ENCODE data around the gene IPO4. TPM values are rescaled to one million over a fixed set of nuclear protein-coding genes. Genes with fewer than 3 reads are reported as not detected.
A peak's percentile ranks its signal among the peaks of the same experiment; 100 is the strongest.

IPO4 gene
- total RNA-seq, 2 donors from 2014 or later = 42.6 to 44.5 TPM

- H3K9me3 ChIP-seq = no peaks in the 10 kb centered on the region
- peak overlapping the region; percentile 68 to 92 for H3K4me3 ChIP-seq
- H3K27ac ChIP-seq = peak overlapping the region; percentile 92 to 94
- peaks cover 3 to 18% of the 10 kb centered on the region in 2 donors for H3K36me3 ChIP-seq
- intact Hi-C loops (cut with DNase I) = no loop called here
- H3K4me1 ChIP-seq (replicated peaks) = peaks cover 11% of the 10 kb centered on the region
- no peak for DNase-seq (ENCODE audit: low spot score)
- no peaks in the 10 kb centered on the region for H3K27me3 ChIP-seq (replicated peaks; ENCODE audit: insufficient read depth)
- 3% methylated on average over 29 of the region's 29 CpGs for WGBS
- TF ChIP-seq POLR2AphosphoS5 (IDR thresholded peaks at IDR 0.05) (no peak), POLR2A (IDR thresholded peaks at IDR 0.05) (no peak)
- TF ChIP-seq, protein P1, sequence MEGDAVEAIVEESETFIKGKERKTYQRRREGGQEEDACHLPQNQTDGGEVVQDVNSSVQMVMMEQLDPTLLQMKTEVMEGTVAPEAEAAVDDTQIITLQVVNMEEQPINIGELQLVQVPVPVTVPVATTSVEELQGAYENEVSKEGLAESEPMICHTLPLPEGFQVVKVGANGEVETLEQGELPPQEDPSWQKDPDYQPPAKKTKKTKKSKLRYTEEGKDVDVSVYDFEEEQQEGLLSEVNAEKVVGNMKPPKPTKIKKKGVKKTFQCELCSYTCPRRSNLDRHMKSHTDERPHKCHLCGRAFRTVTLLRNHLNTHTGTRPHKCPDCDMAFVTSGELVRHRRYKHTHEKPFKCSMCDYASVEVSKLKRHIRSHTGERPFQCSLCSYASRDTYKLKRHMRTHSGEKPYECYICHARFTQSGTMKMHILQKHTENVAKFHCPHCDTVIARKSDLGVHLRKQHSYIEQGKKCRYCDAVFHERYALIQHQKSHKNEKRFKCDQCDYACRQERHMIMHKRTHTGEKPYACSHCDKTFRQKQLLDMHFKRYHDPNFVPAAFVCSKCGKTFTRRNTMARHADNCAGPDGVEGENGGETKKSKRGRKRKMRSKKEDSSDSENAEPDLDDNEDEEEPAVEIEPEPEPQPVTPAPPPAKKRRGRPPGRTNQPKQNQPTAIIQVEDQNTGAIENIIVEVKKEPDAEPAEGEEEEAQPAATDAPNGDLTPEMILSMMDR (IDR thresholded peaks at IDR 0.05) = no peak
These were observed 40.7 kb downstream of the IPO4 start for GRCh38 chr14:24147761-24148428.

DNA sequence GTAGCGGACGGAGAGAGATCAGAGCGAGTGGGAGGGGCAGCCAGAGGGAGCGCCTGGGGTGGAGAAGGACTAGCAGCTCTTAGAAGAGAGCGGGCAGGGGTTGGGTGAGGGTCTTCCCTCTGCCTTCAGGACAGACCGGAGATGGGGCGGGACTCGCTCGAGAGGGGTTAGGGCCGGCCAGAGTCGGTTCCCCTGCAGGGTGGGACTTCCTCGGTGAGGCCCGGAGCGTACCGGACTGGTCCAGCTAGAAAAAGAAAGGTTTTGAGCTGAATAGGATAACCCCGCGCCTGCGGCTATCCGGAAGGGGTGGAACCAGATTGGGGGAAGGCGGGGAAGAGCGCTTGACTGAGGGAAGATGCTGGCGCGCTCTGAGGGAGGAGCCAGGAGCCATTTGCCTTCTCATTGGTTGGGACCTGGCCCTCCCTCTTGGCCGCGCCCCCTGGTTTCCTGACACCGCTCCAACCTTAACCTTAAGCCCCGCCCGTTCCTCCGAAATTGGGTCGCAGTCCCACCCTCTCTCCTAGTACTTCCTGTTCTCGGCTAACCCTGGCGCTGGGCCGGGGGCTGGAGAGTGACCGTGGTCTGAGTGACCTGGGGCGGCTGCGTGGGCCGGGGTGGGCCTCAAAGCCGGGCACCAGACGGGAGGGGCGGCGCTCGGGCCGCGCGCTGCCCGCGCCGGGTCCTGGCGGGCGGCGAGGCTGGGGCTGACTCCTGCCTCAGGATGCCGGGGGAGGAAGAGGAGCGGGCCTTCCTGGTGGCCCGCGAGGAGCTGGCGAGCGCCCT is 41.4 kb downstream of the IPO4 start, which contains the start of gene RNF31:
TSS of gene RNF31 (plus strand) at position 521 of the 783 bp plus-strand sequence. CDS start at position 722, 201 bp downstream.
- Histone ChIP-seq H3K27ac (peak within 1 kb of the TSS; percentile 92 to 94), H3K36me3 (peaks cover 3 to 18% of the 10 kb centered on the region in 2 donors), H3K9me3 (no peaks in the 10 kb centered on the region), H3K4me3 (peak within 1 kb of the TSS; percentile 68 to 92), H3K4me1 (replicated peaks) (peaks cover 11% of the 10 kb centered on the region), H3K27me3 (replicated peaks; ENCODE audit: insufficient read depth) (no peaks in the 10 kb centered on the region)
- intact Hi-C loops (cut with DNase I) = no loop called here
- WGBS = under 1% methylated on average over 40 of the region's 57 CpGs
- peak; percentile 98 for DNase-seq (ENCODE audit: low spot score)
- TF ChIP-seq POLR2A (IDR thresholded peaks at IDR 0.05) = peak; percentile 42
- TF ChIP-seq, protein P1 (IDR thresholded peaks at IDR 0.05) = peak in 1 of 4 experiments; percentile 18
- TF ChIP-seq POLR2AphosphoS5 (IDR thresholded peaks at IDR 0.05) = peak; percentile 84

DNA sequence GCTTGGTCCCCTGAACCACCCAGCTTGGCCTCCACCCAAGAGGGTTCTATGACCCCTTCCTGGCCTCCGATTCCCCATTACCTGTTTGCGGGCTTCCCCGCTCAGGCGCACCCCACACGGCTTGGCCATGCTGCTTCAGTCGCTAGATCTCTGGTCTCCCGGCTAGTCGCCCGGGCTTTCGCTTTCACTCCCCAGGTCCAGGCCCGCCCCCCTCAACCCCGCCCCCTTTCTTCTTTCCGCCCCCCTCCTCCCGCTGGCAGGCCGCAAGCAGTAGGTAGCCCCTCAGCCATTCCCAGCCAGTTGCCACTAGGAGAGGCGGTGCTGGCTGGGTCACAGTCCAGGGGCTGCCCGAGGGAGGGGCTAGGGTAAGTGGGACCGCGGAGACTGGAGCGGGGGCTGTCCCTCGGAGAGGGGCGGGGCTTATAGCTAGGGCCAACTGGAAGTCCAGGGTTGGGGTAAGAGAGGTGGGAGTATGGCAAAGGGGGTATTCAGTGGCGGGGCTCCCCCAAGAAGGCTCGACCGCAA is 42.1 kb downstream of the IPO4 start, which contains the start of gene PSME2:
TSS of gene PSME2 (minus strand) at position 158 of the 525 bp plus-strand sequence. CDS start at position 129, 29 bp downstream.
- Histone ChIP-seq H3K9me3 (no peaks in the 10 kb centered on the region), H3K4me3 (peak within 1 kb of the TSS; percentile 68 to 92), H3K36me3 (peaks cover under 1 to 12% of the 10 kb centered on the region in 2 donors), H3K27me3 (replicated peaks; ENCODE audit: insufficient read depth) (no peaks in the 10 kb centered on the region), H3K4me1 (replicated peaks) (peaks cover 11% of the 10 kb centered on the region), H3K27ac (peak within 1 kb of the TSS; percentile 92 to 94)
- TF ChIP-seq POLR2AphosphoS5 (IDR thresholded peaks at IDR 0.05) (peak; percentile 71), POLR2A (IDR thresholded peaks at IDR 0.05) (peak; percentile 51)
- TF ChIP-seq, protein P1 (IDR thresholded peaks at IDR 0.05) = no peak
- peak; percentile 92 for DNase-seq (ENCODE audit: low spot score)
- intact Hi-C loops (cut with DNase I) = no loop called here
- under 1% methylated on average over 25 of the region's 25 CpGs for WGBS

DNA sequence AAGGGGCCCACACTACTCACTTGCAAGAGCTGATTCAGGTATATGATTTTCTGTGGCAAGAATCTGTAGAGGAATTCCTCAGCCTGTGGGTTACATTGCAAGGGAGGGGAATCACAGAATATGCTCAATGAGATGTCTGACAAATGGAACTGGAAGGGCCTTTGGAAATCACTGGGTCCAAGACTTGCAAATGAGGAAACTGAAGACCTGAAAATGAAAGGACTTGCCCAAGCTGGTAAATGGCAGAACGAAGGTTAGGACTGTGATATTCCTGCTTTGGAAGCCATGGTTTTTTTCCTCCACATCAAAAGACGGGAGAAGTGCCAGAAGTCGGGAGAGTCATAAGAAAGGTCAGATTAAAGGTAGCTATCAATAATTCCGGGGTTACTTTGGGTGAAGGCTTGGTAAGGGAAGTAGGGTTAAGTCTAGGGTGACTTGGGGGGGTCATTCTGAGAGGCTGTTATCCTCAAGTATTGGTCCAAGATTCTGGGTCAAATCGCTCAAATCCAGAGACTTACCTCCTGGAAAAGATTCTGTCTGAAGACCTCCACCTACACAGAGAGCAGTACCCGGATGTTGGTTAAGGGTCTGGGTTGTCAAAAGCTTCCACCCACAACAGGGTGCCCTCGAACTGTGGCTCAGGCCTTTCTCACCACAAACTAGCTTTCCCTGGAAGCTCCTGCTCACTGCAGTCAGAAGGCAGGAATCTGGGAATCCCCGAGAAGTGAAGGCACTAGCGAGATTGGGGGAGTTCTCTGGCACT is 42.7 kb downstream of the IPO4 start:
- DNase-seq (ENCODE audit: low spot score) = no peak
- intact Hi-C loops (cut with DNase I) = no loop called here
- peak overlapping the region; percentile 92 to 94 for H3K27ac ChIP-seq
- 14% methylated on average over 9 of the region's 9 CpGs for WGBS
- H3K9me3 ChIP-seq = no peaks in the 10 kb centered on the region
- H3K36me3 ChIP-seq = peaks cover 0 to 5% of the 10 kb centered on the region in 2 donors
- TF ChIP-seq, protein P1 (IDR thresholded peaks at IDR 0.05) = no peak
- TF ChIP-seq POLR2A (IDR thresholded peaks at IDR 0.05) (no peak), POLR2AphosphoS5 (IDR thresholded peaks at IDR 0.05) (no peak)
- peak overlapping the region; percentile 68 to 92 for H3K4me3 ChIP-seq
- peaks cover 11% of the 10 kb centered on the region for H3K4me1 ChIP-seq (replicated peaks)
- no peaks in the 10 kb centered on the region for H3K27me3 ChIP-seq (replicated peaks; ENCODE audit: insufficient read depth)
